Activated gamma-delta T cell treated with Interleukin-2 at 50 U/mL for 16 hours (primary cell): Measurements from ENCODE around the gene GGCX.
A peak's percentile ranks its signal among the peaks of the same experiment; 100 is the strongest.
"Not testable (repeated sequence)": the region's sequence is repeated elsewhere in the genome, so short reads cannot be mapped to it uniquely, and the experiment has no call there.

ENCODE experiments used
- DNase-seq: peaks from one replicate; pipeline ENCODE4 v3.0.0-alpha.2; 2020

The GGCX gene

DNA sequence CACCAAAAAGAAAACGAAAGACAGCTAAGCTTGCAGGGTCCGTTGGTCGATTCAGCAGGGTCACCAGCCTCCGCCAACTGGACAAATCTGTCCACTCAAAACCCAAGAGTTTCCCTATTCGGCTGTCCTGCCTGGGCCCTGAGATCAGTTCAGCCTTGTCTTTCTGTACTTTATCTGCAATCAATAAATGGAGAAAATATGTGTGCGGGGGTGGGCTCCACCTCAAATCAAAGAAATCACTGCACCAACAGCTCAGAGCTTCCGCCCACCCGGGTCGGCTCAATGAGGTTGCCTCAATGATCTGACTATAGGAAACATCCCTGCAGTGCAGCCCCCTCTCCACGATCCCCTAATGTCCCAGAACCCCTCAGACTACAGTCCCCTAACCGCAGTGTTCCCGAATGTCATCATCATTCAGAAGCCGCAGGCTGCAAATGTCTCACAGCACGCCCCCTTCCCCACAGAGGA, 447 bp downstream of the GGCX start:
- DNase-seq, result no peak

DNA sequence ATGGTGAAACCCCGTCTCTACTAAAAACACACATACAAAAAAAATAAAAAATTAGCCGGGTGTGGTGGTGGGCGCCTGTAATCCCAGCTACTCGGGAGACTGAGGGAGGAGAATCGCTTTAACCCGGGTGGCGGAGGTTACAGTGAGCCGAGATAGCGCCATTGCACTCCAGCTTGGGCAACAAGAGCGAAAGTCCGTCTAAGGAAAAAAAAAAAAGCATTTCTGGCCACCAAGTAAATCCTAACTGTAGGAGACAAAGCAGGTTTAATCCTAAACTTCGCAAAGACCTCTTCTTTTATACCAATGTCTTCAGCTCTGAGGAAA, 928 bp downstream of the GGCX start:
- DNase-seq, result not testable (repeated sequence)

DNA sequence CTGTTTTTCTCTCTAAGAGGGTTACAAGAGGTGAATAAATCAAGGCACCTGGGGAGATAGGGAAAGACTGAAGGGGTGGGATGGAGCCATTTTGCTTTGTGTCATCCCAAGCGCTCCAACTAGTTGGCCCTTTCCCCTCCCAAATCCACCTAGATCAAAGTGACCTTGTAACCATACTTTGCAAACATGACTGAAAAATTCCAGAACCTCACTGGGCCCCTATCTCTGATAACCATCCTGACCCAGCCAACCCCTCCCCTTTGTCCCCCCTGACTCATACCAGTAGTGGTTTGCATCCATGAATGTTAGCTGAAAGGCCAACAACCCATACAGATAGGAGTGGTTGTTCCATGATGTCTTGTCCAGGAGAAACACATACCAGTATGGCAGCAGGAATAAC, 3.1 kb downstream of the GGCX start:
- no peak for DNase-seq

DNA sequence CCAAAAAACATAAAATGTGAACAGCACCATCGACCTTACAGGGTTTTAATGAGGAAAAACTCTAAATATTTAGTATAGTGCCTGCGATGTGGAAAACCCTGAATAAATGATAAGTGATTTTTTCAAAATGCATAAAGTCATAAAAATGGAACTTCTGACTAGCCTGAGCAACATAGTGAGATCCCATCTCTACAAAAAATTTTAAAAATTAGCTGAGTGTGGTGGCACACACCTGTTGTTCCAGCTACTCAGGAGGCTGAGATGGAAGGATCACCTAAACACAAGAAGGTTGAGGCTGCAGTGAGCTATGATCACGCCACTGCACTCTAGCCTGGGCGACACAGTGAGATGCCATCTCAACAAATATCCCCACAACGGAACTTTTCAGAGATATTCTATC, 4.2 kb downstream of the GGCX start:
- DNase-seq, result no peak

DNA sequence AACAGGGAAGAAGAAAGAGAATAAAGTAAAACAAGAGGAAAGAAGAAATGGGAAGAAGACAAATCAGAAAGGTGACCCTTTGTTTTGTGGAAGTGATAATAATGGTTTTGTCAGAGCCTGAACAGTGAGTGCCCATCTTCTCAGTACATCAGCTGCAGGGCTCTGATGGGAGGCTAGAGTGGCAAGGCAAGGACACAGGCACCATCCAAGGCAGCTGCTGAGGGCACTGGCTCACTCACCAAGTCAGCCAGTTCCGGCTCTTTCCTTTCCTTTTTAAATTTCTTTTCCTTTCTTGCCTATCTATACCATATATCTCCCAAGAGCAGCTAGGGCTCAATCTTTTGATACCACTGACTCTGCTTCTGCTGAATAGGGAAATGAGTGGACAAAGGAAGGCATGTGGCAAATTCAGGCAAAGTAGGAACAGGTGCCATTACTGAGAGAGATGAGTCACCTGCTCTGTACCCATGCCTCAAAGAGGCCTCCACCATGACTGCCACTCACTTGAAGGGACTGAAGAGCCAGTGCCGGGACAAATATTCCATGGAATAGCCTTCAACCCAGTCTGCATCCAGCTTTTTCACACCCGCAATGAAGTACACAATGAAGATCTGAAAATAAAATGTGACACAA, 6.2 kb downstream of the GGCX start:
- DNase-seq, result no peak

DNA sequence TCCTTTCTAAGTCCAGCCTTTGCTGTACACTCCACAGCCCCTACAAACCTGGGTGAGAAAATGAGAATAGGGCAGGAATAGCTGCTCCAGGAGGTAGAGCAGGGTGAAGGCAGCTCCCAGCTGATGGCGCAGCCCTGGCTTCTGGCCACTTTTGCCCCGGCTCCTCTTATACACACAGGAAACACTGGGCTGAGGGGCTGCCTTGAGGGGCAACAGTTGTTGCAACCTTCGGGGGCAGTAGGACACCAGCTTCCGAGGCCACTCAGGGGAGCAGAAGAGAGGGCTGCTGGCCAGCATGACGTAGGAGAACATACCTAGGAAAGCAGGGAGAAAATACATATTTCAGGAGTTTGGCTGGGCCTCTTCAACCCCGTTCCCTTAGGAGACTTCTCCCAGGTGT, 8.1 kb downstream of the GGCX start:
- no peak for DNase-seq

DNA sequence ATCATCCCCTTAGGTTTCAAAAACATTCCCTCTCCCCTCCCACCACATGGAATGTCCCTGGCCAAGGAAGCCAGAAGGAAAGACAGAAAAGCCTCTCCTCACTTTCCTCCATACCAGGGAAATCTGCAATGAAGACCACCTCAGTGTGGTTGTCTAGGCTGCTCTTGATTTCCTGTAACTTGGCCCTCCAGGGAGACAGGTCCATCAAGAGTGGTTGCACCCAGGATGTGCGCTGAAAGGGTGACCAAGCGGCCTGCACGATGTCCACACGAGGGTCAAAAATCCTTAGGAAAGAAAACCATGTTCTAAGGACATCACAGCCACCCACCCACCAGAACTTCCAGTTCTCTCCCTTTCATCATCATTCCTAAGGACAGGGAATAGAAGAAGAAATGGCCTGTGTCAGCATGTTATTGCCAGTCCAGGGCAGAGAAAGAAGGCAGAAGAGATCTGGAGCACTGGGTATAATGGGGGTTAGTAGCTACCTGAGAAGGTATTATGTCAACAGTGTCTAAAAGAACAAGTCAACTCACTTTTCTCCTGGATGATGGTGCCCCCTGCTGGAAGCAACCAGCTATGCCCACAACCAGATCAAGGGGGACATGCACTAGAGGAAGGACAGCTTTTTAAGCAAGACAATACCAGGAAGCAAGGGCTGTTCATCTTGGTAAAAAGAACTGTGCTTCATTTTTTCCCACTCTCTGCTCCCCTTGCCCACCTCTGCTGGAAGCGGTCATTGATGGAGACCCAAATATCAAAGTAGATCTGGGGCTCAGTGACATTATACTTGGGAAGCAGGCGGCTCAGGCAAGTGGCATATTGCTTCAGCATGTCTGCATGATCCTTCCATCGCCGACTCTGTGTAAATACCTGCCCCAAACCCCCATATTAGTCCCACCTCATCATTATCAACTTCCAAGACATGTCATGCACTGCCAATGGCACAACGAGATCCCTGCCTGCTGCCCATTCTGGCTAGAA, 9.3 kb downstream of the GGCX start:
- peak; percentile 93 for DNase-seq

DNA sequence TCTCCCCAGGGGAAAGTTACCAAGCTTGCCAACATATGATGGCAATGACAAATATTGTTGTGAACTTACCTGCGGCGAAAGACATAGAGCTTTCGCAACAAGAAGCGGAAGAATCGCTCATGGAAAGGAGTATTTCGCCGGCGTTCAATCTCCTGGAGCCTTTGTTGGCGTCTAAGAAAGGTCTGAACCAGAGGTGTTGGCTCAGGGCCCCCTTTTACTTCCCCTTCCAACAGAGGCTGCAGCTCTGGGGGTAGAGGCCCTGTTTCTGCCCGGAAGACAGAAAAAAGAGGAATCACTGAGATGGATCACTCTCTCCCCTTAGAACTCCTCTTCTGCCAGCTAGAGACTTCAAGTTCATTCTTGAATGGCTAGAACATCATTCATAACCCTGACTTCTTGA, 10.8 kb downstream of the GGCX start:
- no peak for DNase-seq

DNA sequence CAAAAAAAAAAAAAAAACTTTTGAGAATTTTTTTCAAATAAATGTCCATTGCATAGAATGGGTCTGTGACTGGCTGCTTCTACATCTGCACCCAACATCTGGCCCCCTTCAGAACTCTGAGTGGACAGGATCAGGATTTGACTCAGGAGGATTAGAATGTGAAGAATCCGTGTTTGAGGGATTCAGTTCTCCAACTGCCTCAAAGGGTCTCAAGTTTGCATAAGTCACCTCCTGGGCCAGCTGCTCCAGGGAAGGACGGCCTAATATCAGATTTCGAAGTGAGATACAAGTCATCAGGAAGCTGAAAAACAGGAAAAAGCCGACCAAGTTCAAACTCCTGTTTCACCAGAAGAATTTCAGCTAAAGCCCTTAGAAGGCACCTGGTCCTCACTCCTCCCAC, 11.5 kb downstream of the GGCX start:
- DNase-seq, result no peak

DNA sequence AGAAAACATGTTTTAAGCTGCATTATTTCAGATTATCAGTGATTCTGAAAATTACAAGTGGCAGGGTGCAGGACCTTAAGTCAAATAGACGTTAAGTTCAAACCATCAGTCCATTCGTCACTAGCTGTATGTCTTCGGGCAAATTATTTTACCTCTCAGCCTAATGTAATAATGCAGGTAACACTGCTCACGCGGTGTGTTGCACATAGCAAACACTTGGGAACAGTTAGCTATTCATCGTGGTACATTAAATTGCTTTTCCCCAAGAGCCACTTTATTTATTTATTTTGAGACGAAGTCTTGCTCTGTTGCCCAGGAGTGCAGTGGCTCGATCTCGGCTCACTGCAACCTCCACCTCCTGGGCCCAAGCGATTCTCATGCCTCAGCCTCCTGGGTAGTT, 12.2 kb downstream of the GGCX start:
- DNase-seq, result no peak

DNA sequence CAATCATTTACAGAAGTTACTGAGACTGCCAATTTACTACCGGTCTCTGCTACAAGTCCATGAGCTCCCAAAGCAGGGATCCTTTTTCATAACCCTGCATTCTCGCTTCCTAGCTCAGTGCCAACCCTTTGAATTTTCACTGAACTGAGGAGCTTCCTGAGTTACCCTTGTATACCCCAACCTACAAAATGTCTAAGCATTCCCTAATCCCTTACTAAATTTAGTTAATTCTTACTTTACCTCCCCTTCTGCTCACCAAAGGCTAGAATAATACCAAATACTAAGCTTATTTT, 12.7 kb downstream of the GGCX start:
- no peak for DNase-seq

DNA sequence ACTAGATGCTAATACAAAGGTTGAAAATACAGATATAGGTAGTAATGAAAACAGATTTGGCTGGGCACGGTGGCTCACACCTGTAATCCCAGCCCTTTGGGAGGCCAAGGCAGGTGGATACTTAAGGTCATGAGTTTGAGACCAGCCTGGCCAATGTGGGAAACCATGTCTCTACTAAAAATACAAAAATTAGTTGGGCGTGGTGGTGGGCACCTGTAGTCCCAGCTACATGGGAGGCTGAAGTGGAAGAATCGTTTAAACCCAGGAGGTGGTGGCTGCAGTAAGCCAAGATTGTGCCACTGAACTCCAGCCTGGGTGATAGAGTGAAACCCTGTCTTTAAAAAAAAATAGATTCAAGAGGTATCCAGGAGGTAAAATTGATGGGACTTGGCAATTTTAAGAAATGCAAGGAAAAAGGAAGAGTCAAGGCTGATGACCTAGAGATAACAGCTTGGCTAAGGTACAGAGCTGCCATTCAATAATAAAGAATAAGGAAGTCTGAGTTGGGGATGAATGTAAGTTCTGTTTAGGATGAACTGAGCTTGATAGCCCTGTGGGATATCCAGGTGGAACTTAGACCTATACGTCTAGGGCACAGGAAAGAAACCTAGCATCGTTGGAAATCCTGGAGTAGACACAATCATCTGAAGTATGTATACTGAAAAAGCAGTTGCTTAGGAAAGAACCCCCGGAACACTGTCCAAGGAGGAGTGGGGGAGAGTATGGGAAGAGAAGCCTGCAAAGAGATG, 13.3 kb downstream of the GGCX start:
- no peak for DNase-seq

DNA sequence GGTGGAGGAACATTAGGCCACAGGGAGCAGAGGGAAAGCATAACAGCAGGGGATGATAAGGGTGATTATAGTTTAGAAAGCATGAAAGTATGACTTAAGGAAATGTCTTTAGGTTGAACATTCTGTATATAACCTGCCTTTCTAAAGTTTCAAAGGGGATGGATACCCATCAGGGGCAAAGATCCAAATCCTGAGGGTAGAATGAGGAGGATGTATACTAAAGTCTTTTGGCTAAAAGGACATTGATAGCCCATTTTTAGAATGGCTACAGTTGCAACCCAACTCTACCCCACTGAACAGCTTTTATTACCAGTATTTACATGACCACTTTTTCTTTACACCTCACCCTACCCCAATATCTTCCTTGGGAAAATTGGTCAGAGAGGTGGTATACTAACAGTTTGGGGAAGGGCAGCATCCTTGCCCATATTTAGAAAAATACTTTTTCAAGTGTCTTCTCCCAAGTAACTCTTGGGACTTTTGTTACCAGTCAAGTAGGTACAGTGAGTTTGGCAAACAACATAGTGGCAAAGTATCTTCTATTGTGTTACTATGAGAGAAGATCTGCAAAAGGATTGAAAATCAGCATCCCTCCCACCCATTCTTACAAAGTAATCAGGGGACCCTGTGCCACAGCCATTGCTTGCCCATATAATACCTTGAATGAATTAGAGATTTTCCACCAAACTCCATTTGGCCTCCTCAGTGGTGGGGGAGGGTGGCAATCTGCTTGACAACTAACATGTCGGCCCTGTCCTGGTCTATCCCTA, 14.0 kb downstream of the GGCX start:
- no peak for DNase-seq

DNA sequence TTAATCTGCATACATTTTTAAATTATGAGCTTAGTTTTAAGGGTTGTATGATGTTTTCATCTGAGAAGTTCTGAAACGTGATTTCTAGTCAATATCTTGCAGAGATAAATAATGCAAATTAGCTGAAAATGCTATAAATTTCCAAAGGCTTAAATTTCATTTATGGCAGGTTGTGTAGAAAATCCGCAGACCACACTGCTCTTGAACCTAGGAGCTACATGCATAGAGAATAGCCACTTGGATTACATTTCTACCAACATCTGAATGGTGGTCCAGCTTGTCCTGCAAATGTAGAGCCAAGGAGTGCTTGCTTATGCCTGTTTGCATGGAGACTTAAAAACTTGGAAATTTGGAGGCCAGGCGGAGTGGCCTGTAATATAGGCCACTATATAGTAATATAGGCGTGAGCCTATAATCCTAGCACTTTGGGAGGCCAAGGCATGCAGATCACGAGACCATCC, 15.5 kb downstream of the GGCX start:
- DNase-seq, result no peak

DNA sequence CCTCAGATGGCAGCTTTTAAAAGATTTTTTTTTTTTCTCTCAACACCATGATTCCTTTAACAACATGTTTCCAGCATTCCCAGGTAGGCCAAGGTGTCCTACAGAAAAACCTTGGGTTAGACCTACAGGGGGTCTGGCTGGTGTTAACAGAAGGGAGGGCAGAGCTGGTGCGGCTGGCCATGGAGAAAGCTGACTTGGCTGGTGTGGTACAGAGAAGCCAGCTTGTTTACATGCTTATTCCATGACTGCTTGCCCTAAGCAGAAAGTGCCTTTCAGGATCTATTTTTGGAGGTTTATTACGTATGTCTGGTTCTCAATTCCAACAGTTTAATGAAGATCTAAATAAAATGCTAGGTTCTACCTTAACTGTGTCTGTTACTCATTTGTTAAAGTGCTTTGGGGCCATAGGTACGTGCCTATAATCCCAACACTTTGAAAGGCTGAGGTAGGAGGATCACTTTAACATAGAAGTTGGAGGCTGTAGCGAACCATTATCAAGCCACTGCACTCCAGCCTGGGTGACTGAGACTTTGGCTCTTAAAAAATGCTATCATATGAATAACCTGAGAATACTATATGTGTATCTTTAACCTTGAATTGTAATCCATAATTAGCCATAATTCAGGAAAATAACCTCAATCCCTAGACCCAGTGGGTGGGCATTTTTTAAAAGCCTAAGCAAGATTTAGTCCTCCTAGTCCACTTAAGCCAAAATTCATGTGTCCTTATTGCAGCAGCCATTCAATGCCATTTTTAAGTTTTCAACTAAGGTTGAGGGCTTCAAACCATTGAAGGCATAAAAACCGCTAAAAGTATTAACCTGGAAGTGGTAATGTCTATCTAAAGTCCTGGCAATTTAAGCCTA, 16.1 kb downstream of the GGCX start:
- not testable (repeated sequence) for DNase-seq

DNA sequence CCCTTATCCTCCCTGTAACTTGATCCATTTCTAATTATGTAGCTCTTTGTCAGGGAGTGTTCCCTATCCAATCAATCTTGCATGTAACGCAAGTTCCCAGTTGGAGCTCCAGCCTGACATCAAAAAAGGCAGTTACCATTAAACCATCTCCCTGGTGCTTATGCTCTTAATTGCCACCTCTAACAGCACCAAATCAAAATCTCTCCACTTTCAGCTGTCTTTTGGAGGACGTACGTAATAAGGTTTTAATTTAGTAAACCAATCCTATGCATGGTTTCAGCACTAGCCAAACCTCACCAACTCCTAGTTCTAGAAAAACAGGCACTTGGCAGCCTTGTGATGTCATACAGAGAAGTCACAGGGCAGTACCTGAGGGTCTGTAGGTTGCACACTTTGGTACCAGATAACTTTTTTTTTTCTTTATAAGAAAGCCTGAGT, 17.0 kb downstream of the GGCX start:
- not testable (repeated sequence) for DNase-seq

DNA sequence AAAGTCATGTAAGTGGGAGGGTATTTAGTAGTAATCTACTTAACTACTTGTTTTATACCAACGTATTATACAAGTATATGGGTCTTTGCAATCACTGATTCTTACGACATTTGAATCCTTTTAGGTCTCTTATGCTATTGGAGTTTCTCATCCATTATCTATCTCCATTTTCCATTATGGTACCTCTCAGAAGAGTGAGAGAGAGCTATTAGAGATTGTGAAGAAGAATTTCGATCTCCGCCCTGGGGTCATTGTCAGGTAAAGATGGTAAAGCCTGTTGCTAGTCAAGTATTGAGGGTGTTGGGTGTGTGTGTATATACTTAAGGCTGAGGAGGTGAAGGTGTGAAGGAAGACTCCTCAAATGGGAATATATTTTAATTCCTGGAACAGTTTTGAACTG, 18.5 kb downstream of the GGCX start:
- no peak for DNase-seq

DNA sequence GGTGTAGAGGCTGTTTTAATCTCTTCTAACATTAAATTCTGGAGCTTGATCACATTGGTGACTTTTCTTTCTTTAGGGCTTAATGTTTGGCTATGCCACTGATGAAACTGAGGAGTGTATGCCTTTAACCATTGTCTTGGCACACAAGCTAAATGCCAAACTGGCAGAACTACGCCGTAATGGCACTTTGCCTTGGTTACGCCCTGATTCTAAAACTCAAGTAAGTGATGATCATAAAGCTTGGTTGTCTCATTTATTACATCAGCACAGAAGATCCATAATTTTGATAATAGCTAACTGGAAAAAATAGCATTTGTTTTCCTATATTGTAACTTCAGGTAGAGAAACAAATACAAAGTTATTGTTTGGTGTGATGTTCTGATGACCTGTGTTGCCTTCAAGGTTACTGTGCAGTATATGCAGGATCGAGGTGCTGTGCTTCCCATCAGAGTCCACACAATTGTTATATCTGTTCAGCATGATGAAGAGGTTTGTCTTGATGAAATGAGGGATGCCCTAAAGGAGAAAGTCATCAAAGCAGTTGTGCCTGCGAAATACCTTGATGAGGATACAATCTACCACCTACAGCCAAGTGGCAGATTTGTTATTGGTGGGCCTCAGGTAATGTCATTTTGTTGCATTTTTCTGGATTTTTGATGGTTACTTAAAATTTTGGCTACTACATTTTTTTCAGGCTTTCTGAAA, 19.4 kb downstream of the GGCX start:
- no peak for DNase-seq

DNA sequence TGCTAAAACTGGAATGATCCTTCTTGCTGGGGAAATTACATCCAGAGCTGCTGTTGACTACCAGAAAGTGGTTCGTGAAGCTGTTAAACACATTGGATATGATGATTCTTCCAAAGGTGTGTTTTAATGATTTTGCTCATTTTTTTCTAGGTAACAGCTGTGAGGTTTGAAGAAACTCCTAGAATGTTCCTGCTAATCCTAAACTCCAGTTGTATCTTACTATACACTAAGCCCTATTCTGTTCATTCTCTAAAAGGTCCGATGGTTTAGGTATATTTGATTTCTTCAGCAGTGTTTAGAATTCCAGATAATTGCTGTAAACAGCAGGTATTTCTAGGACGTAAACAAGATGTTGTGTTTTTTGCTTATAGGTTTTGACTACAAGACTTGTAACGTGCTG, 20.0 kb downstream of the GGCX start:
- DNase-seq, result no peak

DNA sequence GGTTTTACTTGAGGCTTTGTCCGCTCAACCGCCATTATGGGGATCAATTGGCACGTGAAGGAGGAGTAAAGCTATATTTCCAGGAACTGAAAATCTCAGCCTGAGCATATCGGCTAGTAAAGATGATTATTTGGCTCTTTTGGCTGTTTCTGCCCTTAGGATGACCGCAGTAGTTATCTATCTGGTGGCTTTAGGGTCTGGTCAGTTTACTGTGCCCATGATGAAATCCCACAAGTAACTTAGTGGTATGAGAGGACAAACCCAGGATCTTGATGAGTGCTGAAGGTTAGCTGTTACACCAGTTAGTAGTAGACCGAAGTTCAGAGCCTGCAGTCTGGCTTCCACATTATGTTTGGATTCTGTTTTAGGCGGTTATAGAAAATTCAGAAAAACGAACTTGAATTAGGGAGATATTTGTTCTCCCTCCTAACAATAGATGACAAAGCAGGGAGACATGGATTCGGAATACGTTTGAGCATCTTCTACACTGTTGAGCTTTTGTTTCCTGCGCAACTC, 21.1 kb downstream of the GGCX start:
- DNase-seq, result no peak
